AG04449 (cell line): ENCODE data around the gene DMD.

Experiments used
- CTCF ChIA-PET: fragments of 350-600 bp; formaldehyde crosslinking; extraction: SDS; loops from one replicate; lab custom pipeline; 2021; ENCODE audit warnings: antibody characterized with exemption; lab: Yijun Ruan, JAX
- POLR2A ChIA-PET: fragments of 400-600, 350-600 bp; formaldehyde crosslinking; extraction: SDS; loops from one replicate; lab custom pipeline; 2020; ENCODE audit warnings: antibody characterized with exemption, inconsistent platforms; lab: Yijun Ruan, JAX
- DNase-seq: peaks from one replicate; pipeline ENCODE4 v3.0.0-alpha.2; 2010; ENCODE audit warnings: low read depth, low spot score
- H3K4me3 ChIP-seq: 2 replicates; pipeline ENCODE4 v1.5.1; 2011; ENCODE audit warnings: low read depth, mild to moderate bottlenecking, control low read depth, low read length
- TF ChIP-seq, protein P1 (sequence below): IDR thresholded peaks from one replicate; pipeline ENCODE4 v1.5.1; 2011; ENCODE audit warnings: mild to moderate bottlenecking, moderate library complexity, low read length, control low read depth, inconsistent platforms; ENCODE audit not compliant: insufficient read depth; ENCODE audit errors: missing control alignments

DMD gene

DNA sequence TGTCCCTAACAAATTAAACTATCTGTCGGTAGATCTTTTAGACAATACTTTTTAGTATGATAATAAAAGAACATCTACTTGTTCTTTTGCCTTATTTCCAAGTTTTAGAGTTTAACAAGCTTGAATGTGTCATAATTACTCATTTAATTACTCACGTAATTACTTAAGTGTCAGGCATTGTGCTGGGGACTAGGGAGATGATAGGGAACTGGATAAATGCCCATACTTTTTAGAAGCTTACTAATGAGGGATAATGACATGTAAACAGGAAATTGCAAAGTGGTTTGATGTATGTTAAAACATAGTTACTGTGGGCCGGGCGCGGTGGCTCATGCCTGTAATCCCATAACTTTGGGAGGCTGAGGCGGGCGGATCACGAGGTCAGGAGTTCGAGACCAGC lies 158.3 kb downstream of the DMD start:
- CTCF ChIA-PET = no interaction called here
- H3K4me3 ChIP-seq = no peak overlapping the region
- POLR2A ChIA-PET = no interaction called here
- no peak for DNase-seq
- TF ChIP-seq, protein P1, sequence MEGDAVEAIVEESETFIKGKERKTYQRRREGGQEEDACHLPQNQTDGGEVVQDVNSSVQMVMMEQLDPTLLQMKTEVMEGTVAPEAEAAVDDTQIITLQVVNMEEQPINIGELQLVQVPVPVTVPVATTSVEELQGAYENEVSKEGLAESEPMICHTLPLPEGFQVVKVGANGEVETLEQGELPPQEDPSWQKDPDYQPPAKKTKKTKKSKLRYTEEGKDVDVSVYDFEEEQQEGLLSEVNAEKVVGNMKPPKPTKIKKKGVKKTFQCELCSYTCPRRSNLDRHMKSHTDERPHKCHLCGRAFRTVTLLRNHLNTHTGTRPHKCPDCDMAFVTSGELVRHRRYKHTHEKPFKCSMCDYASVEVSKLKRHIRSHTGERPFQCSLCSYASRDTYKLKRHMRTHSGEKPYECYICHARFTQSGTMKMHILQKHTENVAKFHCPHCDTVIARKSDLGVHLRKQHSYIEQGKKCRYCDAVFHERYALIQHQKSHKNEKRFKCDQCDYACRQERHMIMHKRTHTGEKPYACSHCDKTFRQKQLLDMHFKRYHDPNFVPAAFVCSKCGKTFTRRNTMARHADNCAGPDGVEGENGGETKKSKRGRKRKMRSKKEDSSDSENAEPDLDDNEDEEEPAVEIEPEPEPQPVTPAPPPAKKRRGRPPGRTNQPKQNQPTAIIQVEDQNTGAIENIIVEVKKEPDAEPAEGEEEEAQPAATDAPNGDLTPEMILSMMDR = no peak

DNA sequence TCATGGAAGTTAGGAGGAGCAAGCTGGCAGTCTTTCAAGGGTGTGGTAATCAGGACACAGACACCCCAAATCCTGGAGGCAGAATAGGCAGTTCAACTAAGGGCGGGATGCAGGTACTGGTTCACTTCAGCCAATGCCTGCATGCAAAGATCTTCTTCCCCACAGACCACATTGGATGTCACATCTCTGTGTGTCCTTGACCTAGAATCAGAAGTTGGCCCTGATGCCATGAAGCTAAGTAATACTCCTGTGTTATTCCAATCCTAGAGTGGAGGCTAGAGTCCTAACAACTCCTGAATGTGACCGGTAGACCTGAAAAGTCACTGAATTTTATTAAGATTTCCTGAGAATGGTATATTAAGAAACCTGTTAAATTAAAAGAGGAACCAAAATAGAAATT lies 165.5 kb downstream of the DMD start:
- TF ChIP-seq, protein P1 = no peak
- no peak overlapping the region for H3K4me3 ChIP-seq
- POLR2A ChIA-PET = no interaction called here
- CTCF ChIA-PET = no interaction called here
- no peak for DNase-seq

DNA sequence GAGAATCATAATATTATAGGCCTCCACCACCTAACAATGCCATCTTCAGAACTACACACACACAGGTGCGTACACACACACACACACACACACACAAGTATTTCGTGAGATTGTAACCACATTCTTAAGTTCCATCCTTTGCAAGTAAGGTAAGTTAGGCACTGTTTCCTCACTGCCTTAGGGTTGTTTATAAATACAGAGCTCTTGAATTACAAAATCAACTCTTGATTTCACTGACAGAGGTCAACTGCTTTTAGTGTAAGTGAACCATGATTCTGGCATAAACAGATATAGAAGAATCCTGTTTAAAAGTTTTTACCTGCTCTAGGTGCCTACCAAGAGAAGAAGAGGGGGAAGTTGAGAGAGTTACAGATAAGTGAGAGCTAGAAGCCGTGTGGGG lies 166.1 kb downstream of the DMD start:
- TF ChIP-seq, protein P1 = no peak
- no peak overlapping the region for H3K4me3 ChIP-seq
- ChIA-PET POLR2A (no interaction called here), CTCF (no interaction called here)
- no peak for DNase-seq

DNA sequence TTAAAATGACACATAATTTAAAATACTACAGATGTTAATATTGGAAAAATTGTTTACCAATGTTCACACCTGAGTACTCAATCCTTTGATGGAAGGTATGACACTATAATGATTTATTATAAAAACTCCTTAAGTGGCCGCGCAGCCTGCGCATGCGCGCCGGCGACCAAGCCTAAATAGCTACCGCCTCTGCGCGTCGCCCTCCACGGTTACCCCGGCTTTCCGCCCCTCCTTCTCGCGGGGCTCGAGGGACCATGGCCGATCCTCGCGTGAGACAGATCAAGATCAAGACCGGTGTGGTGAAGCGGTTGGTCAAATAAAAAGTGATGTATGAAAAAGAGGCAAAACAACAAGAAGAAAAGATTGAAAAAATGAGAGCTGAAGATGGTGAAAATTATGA lies 170.2 kb downstream of the DMD start:
- CTCF ChIA-PET = no interaction called here

DNA sequence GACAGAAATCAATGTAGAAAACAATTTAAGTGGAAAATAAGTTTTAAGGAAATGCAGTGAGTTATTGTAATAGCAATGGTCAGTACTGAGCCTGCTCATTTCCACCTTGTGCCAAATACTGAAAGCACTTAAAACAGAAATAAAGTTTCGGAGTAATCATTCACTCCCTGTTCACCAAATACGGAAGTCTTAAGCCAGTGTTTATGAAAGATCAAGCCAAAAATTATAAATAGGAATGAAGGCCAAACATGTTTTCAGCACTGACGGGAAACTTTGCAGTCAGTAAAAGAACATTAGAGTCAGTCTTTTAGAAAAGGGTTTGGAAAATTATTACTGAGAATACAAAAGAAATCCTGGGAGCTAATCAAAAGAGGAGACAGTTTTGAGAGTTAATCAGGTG lies 178.6 kb downstream of the DMD start:
- CTCF ChIA-PET = no interaction called here
- TF ChIP-seq, protein P1 = no peak

More for the DNA sequence above, 170.2 kb downstream of the DMD start:
- POLR2A ChIA-PET = no interaction called here
- H3K4me3 ChIP-seq = no peak overlapping the region
- no peak for DNase-seq
- TF ChIP-seq, protein P1 = no peak

DNA sequence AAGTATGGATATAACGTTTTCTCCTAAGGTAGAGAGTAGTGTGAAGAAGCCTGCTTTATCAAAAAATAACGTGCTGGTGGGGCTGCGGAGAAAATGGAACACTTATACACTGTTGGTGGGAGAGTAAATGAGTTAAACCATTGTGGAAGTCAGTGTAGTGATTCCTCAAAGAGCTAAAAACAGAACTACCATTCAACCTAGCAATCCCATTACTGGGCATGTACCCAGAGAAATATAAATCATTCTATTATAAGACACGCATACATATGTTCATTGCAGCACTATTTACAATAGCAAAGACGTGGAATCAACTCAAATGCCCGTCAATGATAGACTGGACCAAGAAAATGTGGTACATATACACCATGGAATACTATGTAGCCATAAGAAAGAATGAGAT lies 196.4 kb downstream of the DMD start:
- no peak overlapping the region for H3K4me3 ChIP-seq
- TF ChIP-seq, protein P1 = no peak
- POLR2A ChIA-PET = no interaction called here
- no peak for DNase-seq
- CTCF ChIA-PET = no interaction called here

More for the DNA sequence above, 178.6 kb downstream of the DMD start:
- DNase-seq = no peak
- no peak overlapping the region for H3K4me3 ChIP-seq
- POLR2A ChIA-PET = no interaction called here

DNA sequence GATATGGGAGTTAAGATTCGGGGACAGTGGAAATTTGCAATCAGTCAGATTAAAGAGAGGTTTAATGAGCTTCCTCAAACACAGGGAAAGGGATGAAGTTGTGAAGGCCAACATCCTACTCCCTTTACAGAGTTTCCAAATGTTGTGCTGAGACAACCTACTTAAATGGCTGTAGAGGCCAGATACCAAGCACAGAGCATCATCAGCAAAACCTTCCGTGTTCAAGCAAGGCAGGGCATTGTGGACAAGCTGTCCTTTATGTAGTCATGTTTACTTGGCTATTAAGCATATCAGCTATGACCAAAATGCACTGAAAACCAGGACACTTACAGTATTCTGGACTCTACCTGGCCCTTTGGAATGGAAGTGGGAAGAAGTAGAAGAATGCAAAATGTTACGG lies 197.3 kb downstream of the DMD start:
- DNase-seq = no peak
- TF ChIP-seq, protein P1 = no peak
- POLR2A ChIA-PET = no interaction called here
- H3K4me3 ChIP-seq = no peak overlapping the region
- CTCF ChIA-PET = no interaction called here
